ENCODE data around the gene TEX51.

Gene TEX51

DNA sequence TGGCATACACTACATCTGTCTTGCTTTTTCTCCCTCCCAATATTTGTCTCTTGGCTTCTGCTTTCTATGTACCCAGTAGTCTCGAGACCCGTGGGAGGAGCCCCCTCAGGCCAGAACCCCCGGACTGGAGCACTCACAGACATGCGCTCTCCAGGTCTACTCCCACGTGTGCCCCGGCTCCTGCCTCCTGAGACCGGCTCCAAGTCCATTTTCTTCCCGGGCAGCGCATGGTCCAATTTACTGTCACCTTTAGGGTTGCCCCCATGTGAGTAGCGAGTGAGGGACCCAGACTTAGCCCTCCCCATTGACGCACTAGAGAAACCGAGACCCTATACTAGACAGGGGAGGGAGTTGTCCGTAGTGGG is 11.8 kb upstream of the TEX51 start:
- DNase-seq: no peak
- Histone ChIP-seq H3K9me3 (no peaks in the 10 kb centered on the region), H3K4me1 (no peaks in the 10 kb centered on the region), H3K4me3 (ENCODE audit: low read depth, low read length) (no peak overlapping the region), H3K36me3 (no peaks in the 10 kb centered on the region), H3K27me3 (no peaks in the 10 kb centered on the region)
- no peak for TF ChIP-seq CTCF (IDR thresholded peaks at IDR 0.05; ENCODE audit: low read depth, low read length)

DNA sequence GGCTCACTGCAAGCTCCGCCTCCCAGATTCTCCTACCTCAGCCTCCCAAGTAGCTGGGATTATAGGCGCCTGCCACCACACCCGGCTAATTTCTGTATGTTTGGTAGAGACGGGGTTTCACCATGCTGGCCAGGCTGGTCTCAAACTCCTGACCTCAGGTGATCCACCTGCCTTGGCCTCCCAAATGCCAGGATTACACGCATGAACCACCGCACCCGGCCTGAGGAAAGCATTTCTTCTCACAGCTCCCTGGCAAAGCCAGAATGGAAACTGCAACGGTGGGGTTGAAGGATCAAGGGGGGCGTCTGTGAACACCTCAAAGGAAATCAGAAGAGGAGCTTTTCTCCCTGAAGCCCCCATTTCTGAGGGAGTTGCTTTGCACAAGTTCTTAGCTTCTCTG is 11.2 kb upstream of the TEX51 start:
- Histone ChIP-seq H3K36me3 (no peaks in the 10 kb centered on the region), H3K4me1 (no peaks in the 10 kb centered on the region), H3K4me3 (ENCODE audit: low read depth, low read length) (no peak overlapping the region), H3K27me3 (no peaks in the 10 kb centered on the region), H3K9me3 (no peaks in the 10 kb centered on the region)
- TF ChIP-seq CTCF (IDR thresholded peaks at IDR 0.05; ENCODE audit: low read depth, low read length): no peak
- DNase-seq: no peak

DNA sequence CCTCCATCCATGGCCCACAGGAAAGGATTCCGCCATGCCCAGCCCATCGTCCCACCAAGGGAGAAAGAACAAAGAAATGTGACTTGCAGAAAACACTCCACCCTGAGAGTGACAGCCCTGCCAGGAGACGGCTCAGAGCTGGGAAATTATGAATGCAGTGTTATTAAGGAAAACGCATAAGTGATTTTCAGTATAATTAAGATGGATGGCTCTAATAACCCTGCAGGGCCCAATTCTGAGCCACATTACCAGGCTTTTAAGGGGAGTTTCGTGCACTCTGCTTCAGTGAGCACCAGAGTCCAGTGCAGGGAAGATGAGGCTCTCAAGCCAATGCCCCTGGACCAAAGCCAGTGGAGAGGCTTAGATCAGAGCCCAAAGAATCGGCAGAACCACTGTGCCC is 10.6 kb upstream of the TEX51 start:
- no peak overlapping the region for H3K4me3 ChIP-seq (ENCODE audit: low read depth, low read length)
- no peaks in the 10 kb centered on the region for H3K36me3 ChIP-seq
- H3K27me3 ChIP-seq: no peaks in the 10 kb centered on the region
- no peak for TF ChIP-seq CTCF (IDR thresholded peaks at IDR 0.05; ENCODE audit: low read depth, low read length)
- no peaks in the 10 kb centered on the region for H3K4me1 ChIP-seq
- no peaks in the 10 kb centered on the region for H3K9me3 ChIP-seq
- no peak for DNase-seq

DNA sequence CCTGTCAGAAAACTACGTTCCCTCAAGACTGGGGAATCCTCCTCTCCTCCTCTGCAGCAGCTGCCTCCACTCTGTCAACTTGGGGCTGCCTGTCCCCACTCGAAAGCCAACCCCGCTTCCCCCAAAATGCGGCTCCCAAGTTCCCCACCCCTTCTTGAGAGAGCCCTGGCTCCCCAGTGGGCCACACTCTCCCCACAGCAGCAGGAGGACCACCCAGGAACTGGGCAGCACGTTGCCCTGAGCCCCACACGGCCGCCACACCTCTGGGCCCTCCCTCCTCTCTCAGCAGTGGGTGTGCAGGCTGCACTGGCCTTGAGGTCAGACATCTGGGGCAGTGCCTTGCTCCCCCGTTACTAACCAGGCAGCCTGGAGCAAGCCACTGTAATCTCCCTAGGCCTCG is 9.6 kb upstream of the TEX51 start:
- Histone ChIP-seq H3K27me3 (no peaks in the 10 kb centered on the region), H3K36me3 (no peaks in the 10 kb centered on the region), H3K4me3 (ENCODE audit: low read depth, low read length) (no peak overlapping the region), H3K9me3 (no peaks in the 10 kb centered on the region), H3K4me1 (no peaks in the 10 kb centered on the region)
- TF ChIP-seq CTCF (IDR thresholded peaks at IDR 0.05; ENCODE audit: low read depth, low read length): no peak
- no peak for DNase-seq

GRCh38 chr2:126889496-126890135 is 9.1 kb upstream of the TEX51 start:
- Histone ChIP-seq H3K4me1 (no peaks in the 10 kb centered on the region), H3K9me3 (no peaks in the 10 kb centered on the region), H3K4me3 (ENCODE audit: low read depth, low read length) (no peak overlapping the region), H3K36me3 (no peaks in the 10 kb centered on the region), H3K27me3 (no peaks in the 10 kb centered on the region)
- no peak for DNase-seq
- TF ChIP-seq CTCF (IDR thresholded peaks at IDR 0.05; ENCODE audit: low read depth, low read length): no peak

DNA sequence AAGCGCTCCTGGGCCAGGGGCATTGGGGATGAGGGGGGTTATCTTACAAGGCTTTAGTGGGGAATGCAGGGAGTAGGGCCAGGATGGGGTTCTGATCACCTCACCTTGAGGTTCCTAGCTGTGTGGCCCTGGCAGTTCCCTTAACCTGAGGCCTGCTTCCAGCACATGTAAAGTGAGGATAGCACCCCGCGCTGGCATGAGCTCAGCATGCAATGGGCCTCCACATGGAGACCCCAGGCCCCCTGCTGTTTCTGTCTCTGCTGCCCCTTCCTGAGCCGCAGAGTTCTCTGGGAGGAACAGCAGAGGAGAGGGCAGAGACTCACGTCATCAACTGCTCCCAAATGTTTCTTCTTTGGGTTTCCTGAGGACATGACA is 8.6 kb upstream of the TEX51 start:
- no peaks in the 10 kb centered on the region for H3K9me3 ChIP-seq
- no peaks in the 10 kb centered on the region for H3K4me1 ChIP-seq
- no peaks in the 10 kb centered on the region for H3K36me3 ChIP-seq
- DNase-seq: no peak
- TF ChIP-seq CTCF (IDR thresholded peaks at IDR 0.05; ENCODE audit: low read depth, low read length): no peak
- no peaks in the 10 kb centered on the region for H3K27me3 ChIP-seq
- H3K4me3 ChIP-seq (ENCODE audit: low read depth, low read length): no peak overlapping the region

All from BE2C (cell line).